ENCODE results near the gene DAB2IP.
"Not testable (repeated sequence)": the region's sequence is repeated elsewhere in the genome, so short reads cannot be mapped to it uniquely, and the experiment has no call there.

The DAB2IP gene

DNA sequence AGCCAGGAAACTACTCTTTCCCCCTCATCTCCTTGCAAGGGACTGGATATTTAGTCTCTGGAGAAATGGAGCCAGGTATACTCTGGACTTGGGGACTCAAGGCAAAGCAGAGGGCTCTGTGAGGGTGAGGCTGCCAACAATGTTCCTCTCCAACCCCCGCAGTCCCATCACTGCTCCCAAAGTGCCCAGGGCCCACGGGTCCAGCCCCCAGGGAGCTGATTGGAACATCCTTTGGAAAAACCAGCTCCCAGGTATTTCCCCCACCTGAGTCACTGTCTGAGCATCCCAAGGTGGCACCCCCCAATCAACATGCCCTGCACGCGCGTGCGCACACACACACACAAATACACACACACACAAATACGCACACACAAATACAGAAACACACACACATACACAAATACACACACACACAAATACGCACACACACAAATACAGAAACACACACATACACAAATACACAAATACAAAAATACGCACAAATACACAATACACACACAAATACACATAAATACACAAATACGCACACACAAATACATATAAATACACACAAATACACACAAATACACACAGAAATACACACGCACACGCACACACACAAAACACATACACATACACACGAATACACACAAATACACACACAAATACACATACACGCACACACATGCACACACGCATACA is 137.4 kb downstream of the DAB2IP start:
- DNase-seq (ENCODE audit: low read depth in 1 of 2, low spot score in 1 of 2), result no peak

DNA sequence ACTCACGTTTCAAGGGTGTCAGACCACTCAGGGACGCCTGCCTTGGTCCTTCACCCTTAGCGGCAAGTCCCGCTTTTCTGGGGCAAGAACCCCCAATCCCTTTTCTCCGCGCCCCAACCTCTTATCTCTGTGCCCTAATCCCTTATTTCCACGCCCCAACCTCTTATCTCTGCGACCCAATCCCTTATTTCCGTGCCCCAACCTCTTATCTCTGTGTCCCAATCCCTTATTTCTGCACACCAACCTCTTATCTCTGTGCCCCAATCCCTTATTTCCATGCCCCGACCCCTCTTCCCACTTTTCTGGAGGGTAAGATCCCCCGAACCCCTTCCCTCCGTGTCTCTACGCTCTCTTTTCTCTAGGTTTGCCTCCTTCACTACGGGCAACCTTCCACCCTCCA is 139.4 kb downstream of the DAB2IP start:
- DNase-seq (ENCODE audit: low read depth in 1 of 2, low spot score in 1 of 2), result no peak

DNA sequence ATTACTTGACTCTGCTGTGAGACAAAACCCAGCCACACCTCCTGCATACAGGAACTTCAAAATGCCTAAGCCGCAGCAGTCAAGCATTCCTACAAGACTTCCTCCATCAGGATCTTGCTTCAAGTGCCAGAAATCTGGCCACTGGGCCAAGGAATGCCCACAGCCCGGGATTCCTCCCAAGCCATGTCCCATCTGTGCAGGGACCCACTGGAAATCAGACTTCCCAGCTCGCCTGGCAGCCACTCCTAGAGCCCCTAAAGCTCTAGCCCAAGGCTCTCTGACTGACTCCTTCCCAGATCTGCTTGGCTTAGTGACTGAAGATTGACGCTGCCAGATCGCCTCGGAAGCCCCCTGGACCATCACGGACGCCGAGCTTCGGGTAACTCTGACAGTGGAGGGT is 141.0 kb downstream of the DAB2IP start:
- DNase-seq (ENCODE audit: low read depth in 1 of 2, low spot score in 1 of 2), result not testable (repeated sequence)

GRCh38 chr9:121794334-121794733 is 142.9 kb downstream of the DAB2IP start:
- DNase-seq (ENCODE audit: low read depth in 1 of 2, low spot score in 1 of 2), result not testable (repeated sequence)

DNA sequence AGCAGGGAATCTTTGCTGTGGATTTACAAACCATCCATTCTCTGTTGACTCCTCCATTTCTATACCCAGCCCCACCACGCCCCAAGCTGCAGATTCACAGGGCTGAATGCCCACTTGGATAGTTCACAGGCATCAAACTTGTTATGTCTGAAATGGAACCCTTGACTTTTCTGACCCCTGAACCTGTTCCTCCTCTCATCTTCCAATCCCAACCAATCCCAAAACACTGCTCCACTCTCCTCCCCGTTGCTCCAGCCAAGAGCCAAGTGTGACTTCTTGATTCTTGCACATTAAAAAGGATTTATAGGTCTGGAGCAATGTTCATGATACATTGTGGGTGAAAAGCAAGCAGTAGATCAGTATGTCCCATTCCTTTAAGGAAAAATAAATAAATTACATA is 145.6 kb downstream of the DAB2IP start:
- no peak for DNase-seq (ENCODE audit: low read depth in 1 of 2, low spot score in 1 of 2)

DNA sequence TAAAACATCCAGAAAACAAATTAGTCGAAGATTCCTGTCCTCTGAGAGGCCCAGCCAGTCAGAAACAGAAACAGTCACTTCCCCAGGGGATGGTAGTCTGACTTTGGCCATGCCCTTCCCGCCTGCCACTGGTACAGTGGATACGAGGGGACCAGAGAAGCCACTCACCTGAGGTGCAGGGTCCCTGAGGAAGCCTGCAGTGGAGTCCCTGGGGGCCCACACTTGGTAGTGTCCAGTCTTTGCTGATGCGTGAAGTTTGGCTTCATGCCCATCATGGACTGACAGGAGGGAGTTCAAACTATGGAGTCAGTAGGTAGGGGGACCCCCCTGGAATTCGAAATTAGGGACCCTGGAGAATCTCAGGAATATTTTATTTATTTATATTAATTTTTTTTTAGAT is 147.5 kb downstream of the DAB2IP start:
- DNase-seq (ENCODE audit: low read depth in 1 of 2, low spot score in 1 of 2), result no peak

GRCh38 chr9:121800376-121800775 is 148.9 kb downstream of the DAB2IP start:
- DNase-seq (ENCODE audit: low read depth in 1 of 2, low spot score in 1 of 2), result no peak

- DNase-seq (ENCODE audit: low read depth in 1 of 2, low spot score in 1 of 2), result no peak
These were observed 150.1 kb downstream of the DAB2IP start for GRCh38 chr9:121801579-121801978.

- no peak for DNase-seq (ENCODE audit: low read depth in 1 of 2, low spot score in 1 of 2)
These were observed 151.3 kb downstream of the DAB2IP start for GRCh38 chr9:121802753-121803152.

DNA sequence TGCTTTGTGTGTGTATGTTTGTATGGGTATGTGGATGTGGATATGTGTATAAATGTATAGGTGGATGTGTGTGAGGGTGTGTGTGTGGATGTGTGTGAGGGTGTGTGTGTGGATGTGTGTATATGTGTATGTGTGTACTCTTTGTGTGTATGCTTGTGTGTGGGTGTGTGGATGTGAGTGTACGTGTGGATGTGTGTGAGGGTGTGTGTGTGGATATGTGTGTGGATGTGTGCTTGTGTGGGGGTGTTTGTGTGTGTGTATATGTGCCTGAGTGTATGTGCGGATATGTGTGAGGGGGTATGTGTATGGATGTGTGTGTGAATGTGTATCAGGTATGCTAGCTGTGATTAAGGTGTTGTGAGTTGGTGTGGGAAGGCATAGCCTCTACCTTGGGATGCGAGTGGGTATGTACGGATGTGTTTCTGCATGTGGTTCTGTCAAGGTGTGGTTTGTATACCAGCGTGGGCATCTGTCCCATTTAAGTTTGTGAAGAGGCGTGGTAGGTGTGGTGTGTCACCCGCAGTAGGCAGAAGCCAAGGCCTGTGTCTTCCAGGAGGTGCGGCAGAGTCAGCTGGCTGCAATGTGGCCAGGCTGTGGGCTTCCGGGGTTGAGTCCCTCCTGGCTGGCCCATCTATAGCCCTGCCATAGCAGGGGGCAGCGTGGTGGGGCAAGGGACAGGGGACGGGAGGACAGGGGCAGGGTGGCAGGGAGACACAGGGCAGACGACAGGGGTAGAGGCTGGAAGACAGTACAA is 155.8 kb downstream of the DAB2IP start:
- DNase-seq (ENCODE audit: low read depth in 1 of 2, low spot score in 1 of 2), result no peak

DNA sequence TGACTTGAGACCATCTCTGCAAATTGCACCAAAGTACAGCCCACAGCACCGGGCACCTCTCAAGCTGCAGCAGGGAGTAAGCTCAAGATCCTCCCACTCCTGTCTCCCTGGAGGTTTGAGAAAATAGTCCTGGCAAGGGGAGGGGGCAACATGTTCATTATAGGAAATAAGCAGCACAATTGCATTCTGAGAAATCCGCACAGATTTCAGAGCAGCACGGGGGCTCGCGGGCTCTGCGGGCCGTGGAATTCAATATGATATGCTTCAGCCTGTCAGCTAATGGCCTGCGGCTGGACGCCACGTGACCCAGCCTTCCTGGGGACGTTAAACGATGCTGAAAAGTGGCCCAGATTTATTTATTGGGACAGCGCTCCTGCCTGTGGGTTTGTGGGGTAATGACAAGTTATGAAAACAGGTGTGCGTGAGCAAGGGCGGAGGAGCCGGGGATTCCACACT is 156.4 kb downstream of the DAB2IP start:
- no peak for DNase-seq (ENCODE audit: low read depth in 1 of 2, low spot score in 1 of 2)

GRCh38 chr9:121808781-121809180 is 157.3 kb downstream of the DAB2IP start:
- DNase-seq (ENCODE audit: low read depth in 1 of 2, low spot score in 1 of 2), result no peak

- no peak for DNase-seq (ENCODE audit: low read depth in 1 of 2, low spot score in 1 of 2)
These were observed 158.1 kb downstream of the DAB2IP start for GRCh38 chr9:121809356-121810050.

- no peak for DNase-seq (ENCODE audit: low read depth in 1 of 2, low spot score in 1 of 2)
These were observed 159.1 kb downstream of the DAB2IP start for GRCh38 chr9:121810489-121810888.

DNA sequence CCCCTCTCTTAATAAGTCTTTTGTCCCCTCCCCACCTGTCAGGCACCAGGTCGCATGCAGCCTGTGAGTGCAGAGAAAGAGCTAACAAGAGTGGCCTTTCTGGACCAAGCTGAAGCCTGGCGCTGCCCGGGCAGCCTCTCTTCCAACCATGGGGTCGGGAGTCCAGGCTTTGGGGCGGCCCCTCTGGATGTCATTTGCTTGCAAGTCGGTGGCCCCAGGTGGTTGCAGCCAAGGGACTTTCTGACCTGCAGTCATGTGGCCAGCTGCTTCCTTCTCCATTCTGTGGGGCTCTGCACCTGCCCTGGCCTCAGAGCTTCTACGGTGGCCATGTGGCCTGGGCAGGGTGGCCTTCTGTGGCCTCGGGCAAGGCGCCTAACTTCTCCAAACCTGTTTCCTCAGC is 159.7 kb downstream of the DAB2IP start:
- DNase-seq (ENCODE audit: low read depth in 1 of 2, low spot score in 1 of 2), result no peak

GRCh38 chr9:121811751-121812150 is 160.3 kb downstream of the DAB2IP start:
- no peak for DNase-seq (ENCODE audit: low read depth in 1 of 2, low spot score in 1 of 2)

GRCh38 chr9:121812159-121812735 is 160.8 kb downstream of the DAB2IP start:
- no peak for DNase-seq (ENCODE audit: low read depth in 1 of 2, low spot score in 1 of 2)

DNA sequence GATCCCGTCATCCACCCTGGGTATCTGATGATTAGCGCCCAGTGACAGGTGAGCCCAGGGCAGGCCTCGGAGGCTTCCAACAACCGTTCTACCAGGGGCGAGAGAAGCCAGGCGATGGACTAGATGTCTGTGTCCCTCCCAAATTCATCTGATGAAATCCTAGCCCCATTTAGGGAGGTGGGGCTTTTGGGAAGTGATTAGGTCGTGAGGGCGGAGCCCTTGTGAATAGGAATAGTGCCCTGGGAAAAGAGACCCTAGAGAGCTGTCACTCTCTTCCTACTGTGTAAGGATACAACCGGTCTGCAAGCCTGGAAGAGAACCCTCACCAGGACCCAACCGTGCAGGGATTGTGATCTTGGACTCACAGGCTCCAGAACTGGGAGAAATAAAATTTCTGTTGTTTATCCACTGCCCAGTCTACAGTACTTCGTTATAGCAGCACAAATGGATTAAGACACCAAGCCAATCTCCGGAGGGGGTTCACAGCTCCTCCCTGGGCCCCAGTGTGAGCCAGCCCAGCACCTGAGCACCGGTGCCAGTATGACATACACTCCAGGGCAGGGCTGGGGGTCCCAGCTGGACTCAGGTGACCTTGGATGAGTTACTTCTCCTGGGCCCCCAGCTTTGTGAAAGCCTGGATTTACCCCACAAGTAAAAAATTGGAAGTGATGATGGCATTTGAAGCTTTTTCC is 162.2 kb downstream of the DAB2IP start:
- no peak for DNase-seq (ENCODE audit: low read depth in 1 of 2, low spot score in 1 of 2)

GRCh38 chr9:121814594-121814993 is 163.2 kb downstream of the DAB2IP start:
- DNase-seq (ENCODE audit: low read depth in 1 of 2, low spot score in 1 of 2), result no peak

DNA sequence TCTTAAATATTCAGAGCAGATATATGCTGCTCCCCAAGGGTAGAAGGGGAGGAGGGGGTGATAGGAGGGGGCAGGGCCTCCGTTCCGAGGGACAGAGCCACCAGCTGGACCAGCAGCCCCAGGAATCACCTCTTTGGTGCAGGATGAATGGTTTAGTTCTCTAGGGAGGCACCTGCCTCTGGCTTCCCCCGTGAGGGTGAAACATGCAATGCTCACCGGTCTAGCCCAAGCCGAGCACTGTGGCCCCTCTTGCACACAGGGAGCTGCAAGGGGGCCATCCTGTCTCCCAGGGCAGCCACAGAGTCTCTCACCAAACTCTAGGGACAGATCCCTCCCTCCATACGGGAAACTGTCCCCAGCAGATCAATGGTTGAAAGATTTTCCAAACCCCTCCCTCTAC is 163.7 kb downstream of the DAB2IP start:
- no peak for DNase-seq (ENCODE audit: low read depth in 1 of 2, low spot score in 1 of 2)

All from activated T-helper 1 cell treated with anti-CD3 and anti-CD28 coated beads, Interleukin-2, amount 50 U/mL, for 16 hours (primary cell).